ENCODE results near the gene LRMDA. TPM values are rescaled to one million over a fixed set of nuclear protein-coding genes. Genes with fewer than 3 reads are reported as not detected.

The LRMDA gene
- total and polyA plus RNA-seq, 2 of the 4 experiments (the other 2 are of a cell fraction), result 0.07 TPM; not detected in 1

GRCh38 chr10:76085002-76085816 lies 653.8 kb downstream of the LRMDA start:
- Histone ChIP-seq H3K18ac (ENCODE audit: low read depth, low read length) (no peak overlapping the region; the same call in 1 of the 2 replicates), H2AK5ac (ENCODE audit: low read depth, low read length) (no peak overlapping the region; the same call in 1 of the 2 replicates), H2BK120ac (ENCODE audit: low read depth, low read length) (no peak overlapping the region), H4K91ac (ENCODE audit: insufficient read depth, low read depth, low read length) (no peak overlapping the region), H2BK20ac (ENCODE audit: low read depth, low read length) (no peak overlapping the region), H3K4ac (ENCODE audit: low read depth, low read length) (no peak overlapping the region), H2BK5ac (ENCODE audit: low read depth, low read length, poor library complexity, severe bottlenecking) (no peak overlapping the region), H2AK9ac (replicated peaks; ENCODE audit: low read depth, low read length, poor library complexity) (no peak overlapping the region), H3K23ac (ENCODE audit: low read depth, low read length) (no peak overlapping the region), H3K79me1 (ENCODE audit: low read depth in 1 of 2, low read length in 2 of 2) (no peaks in the 10 kb centered on the region), H4K20me1 (ENCODE audit: insufficient read depth, low read length) (no peaks in the 10 kb centered on the region), H3K14ac (replicated peaks; ENCODE audit: low read depth, low read length) (no peak overlapping the region), H3K27ac (ENCODE audit: insufficient read depth, low read length) (no peak overlapping the region), H3K9me1 (ENCODE audit: insufficient read depth, low read length) (no peaks in the 10 kb centered on the region), H3K4me1 (ENCODE audit: control insufficient read depth, insufficient read depth, low read length) (peaks cover 2% of the 10 kb centered on the region), H3K9me3 (ENCODE audit: control insufficient read depth, insufficient read depth, low read length) (no peaks in the 10 kb centered on the region; the same call in 1 of the 2 replicates), H3K56ac (ENCODE audit: extremely low read depth, insufficient read depth, low read length) (no peak overlapping the region; the same call in 1 of the 2 replicates), H3K4me3 (ENCODE audit: insufficient read depth, low read depth, low read length) (no peak overlapping the region), H3K27me3 (ENCODE audit: control insufficient read depth, insufficient read depth, low read length) (no peaks in the 10 kb centered on the region; the same call in none of the 2 replicates), H3K36me3 (ENCODE audit: control insufficient read depth, insufficient read depth, low read length) (no peaks in the 10 kb centered on the region), H3K4me2 (ENCODE audit: low read depth, low read length) (no peak overlapping the region), H4K8ac (ENCODE audit: low read depth in 2 of 2, low read length in 2 of 2) (no peak overlapping the region), H2AFZ (replicated peaks; ENCODE audit: low read length, poor library complexity) (no peak overlapping the region), H4K5ac (ENCODE audit: low read depth, low read length) (no peak overlapping the region), H2BK15ac (ENCODE audit: low read depth, low read length) (no peak overlapping the region), H3K9ac (ENCODE audit: low read depth, low read length) (no peak overlapping the region)
- intact Hi-C loops (cut with micrococcal nuclease), result no loop called here
- no TSS peak for BruUV-seq (replicated peaks)
- in situ Hi-C loops (cut with MboI; ENCODE audit: low sequenced_read_pairs), result no loop called here
- TF ChIP-seq ELK1 (IDR thresholded peaks at IDR 0.05; ENCODE audit: borderline replicate concordance, low read depth, low read length) (no peak), CTCF (conservative IDR thresholded peaks at IDR 0.05; ENCODE audit: low read depth, low read length) (no peak), RCOR1 (IDR thresholded peaks at IDR 0.05; ENCODE audit: insufficient replicate concordance, low read length) (no peak), MAZ (IDR thresholded peaks at IDR 0.05; ENCODE audit: borderline replicate concordance, low read depth, low read length) (no peak), FOS (IDR thresholded peaks at IDR 0.05; ENCODE audit: low read depth, low read length) (no peak), CEBPB (IDR thresholded peaks at IDR 0.05; ENCODE audit: low read depth, low read length) (no peak), USF2 (IDR thresholded peaks at IDR 0.05; ENCODE audit: low read depth, low read length) (no peak)
- CTCF ChIA-PET, result no interaction called here
- dilution Hi-C loops (cut with HindIII; ENCODE audit: low sequenced_read_pairs, unreplicated experiment), result no loop called here
- ATAC-seq (ENCODE audit: low read depth), result no peak
- DNase-seq, result no peak
- POLR2A ChIA-PET (ENCODE audit: unreplicated experiment), result no interaction called here
- WGBS, 2 experiments (ENCODE audit: extremely low coverage in 2 of 2, insufficient read length in 1 of 2), result no CpG with 5 or more reads among the region's 8 CpGs

All from IMR-90 (cell line).